ENCODE measurements around the gene CHL1.

The CHL1 gene

GRCh38 chr3:196311-197148, at the start of gene CHL1:
TSS of gene CHL1 (plus strand) at chr3:196763. CDS start at chr3:319777, 123,014 bp downstream.
- DNase-seq (ENCODE audit: low spot score) = no peak

GRCh38 chr3:151614-152189, 44.9 kb upstream of the CHL1 start:
- no peak for DNase-seq (ENCODE audit: low spot score)

- DNase-seq (ENCODE audit: low spot score) = no peak
These were observed 36.6 kb upstream of the CHL1 start for GRCh38 chr3:159974-160373.

- no peak for DNase-seq (ENCODE audit: low spot score)
These were observed 30.5 kb upstream of the CHL1 start for GRCh38 chr3:166071-166470.

GRCh38 chr3:166799-167198, 29.8 kb upstream of the CHL1 start:
- no peak for DNase-seq (ENCODE audit: low spot score)

- no peak for DNase-seq (ENCODE audit: low spot score)
These were observed 22.7 kb upstream of the CHL1 start for GRCh38 chr3:173886-174285.

- DNase-seq (ENCODE audit: low spot score) = no peak
These were observed 11.6 kb upstream of the CHL1 start for GRCh38 chr3:184976-185375.

GRCh38 chr3:192215-192929, 4.2 kb upstream of the CHL1 start:
- no peak for DNase-seq (ENCODE audit: low spot score)

- no peak for DNase-seq (ENCODE audit: low spot score)
These were observed 2.6 kb upstream of the CHL1 start for GRCh38 chr3:194001-194400.

GRCh38 chr3:194421-194820, 2.1 kb upstream of the CHL1 start:
- no peak for DNase-seq (ENCODE audit: low spot score)

- DNase-seq (ENCODE audit: low spot score) = no peak
These were observed 897 bp upstream of the CHL1 start for GRCh38 chr3:195666-196065.

GRCh38 chr3:197149-197827, 725 bp downstream of the CHL1 start:
- no peak for DNase-seq (ENCODE audit: low spot score)

GRCh38 chr3:197828-198491, 1.4 kb downstream of the CHL1 start:
- no peak for DNase-seq (ENCODE audit: low spot score)

- no peak for DNase-seq (ENCODE audit: low spot score)
These were observed 3.3 kb downstream of the CHL1 start for GRCh38 chr3:199835-200234.

- DNase-seq (ENCODE audit: low spot score) = no peak
These were observed 4.3 kb downstream of the CHL1 start for GRCh38 chr3:200758-201325.

- no peak for DNase-seq (ENCODE audit: low spot score)
These were observed 7.5 kb downstream of the CHL1 start for GRCh38 chr3:204102-204501.

GRCh38 chr3:207973-208372, 11.4 kb downstream of the CHL1 start:
- no peak for DNase-seq (ENCODE audit: low spot score)

GRCh38 chr3:210669-211068, 14.1 kb downstream of the CHL1 start:
- no peak for DNase-seq (ENCODE audit: low spot score)

- no peak for DNase-seq (ENCODE audit: low spot score)
These were observed 15.9 kb downstream of the CHL1 start for GRCh38 chr3:212432-212831.

GRCh38 chr3:217099-217813, 20.7 kb downstream of the CHL1 start:
- no peak for DNase-seq (ENCODE audit: low spot score)

GRCh38 chr3:217948-218347, 21.4 kb downstream of the CHL1 start:
- DNase-seq (ENCODE audit: low spot score) = no peak
